DMS 273 (cell line): ENCODE measurements around the gene TRIM54.
"Not testable (repeated sequence)": the region's sequence is repeated elsewhere in the genome, so short reads cannot be mapped to it uniquely, and the experiment has no call there.

Source experiments
- DNase-seq: peaks from one replicate; lab custom pipeline; 2025; ENCODE audit not compliant: unreplicated experiment; lab: John Stamatoyannopoulos, UW

The TRIM54 gene

GRCh38 chr2:27281442-27281841, 787 bp upstream of the TRIM54 start:
- no peak for DNase-seq

GRCh38 chr2:27282892-27283291, 663 bp downstream of the TRIM54 start:
- peak; percentile 63 for DNase-seq

DNA sequence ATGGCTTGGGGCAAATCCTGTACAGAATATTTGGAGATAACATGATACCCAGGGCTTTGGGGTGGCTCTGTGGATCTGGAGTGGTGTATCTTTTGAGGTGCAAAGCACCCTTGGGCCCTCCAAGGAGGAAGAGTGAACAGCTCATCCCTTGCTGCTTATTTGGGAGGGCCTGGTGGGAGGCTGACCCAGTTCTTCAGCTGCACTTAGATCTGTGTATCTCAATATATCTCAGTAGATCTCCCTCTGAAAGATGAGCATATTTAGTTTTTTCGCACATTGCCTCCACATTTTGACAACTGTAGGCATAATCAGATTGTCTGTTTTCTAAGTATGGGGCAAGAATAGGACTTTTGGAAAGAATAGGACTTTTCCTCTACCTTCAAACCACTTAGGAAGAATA, 2.8 kb downstream of the TRIM54 start:
- no peak for DNase-seq

GRCh38 chr2:27285481-27285880, 3.3 kb downstream of the TRIM54 start:
- DNase-seq = no peak

- DNase-seq = no peak
Observed at GRCh38 chr2:27288610-27289009, 6.4 kb downstream of the TRIM54 start.

DNA sequence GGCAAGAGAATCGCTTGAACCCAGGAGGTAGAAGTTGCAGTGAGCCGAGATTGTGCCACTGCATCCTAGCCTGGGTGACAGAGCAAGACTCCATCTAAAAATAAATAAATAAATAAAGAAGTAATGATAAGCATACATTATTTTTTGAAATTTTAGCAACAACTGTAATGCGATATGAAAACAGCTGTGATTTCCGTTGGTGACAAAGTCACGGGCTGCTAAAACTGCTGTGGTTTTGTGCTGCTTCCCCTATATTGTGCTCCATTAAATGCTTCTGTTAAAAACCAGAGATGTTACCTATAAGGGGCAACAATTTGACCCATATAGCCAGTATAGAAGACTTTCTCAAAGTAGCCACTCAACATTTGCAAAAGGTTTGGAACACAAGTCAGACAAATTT, 8.3 kb downstream of the TRIM54 start:
- DNase-seq = no peak

DNA sequence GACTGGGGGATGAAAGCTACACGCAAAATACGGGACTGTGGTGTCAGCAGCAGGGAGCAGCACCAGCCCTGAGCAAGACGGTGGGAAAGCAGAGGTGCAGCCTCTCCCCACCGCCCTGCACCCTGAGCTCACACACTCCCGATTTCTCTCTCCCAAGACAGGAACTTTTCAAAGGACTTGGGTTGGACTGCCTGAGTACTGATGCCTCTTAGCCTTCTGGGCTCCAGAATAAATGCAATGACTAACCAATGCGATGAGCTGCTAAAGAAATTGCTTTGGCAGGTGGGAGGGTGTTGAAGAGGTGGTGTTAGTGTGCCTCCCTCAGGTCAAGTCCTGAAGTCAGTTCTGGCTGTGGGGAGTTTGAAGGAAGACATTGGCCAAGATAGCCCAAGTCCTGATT, 9.6 kb downstream of the TRIM54 start:
- DNase-seq = peak; percentile 48

DNA sequence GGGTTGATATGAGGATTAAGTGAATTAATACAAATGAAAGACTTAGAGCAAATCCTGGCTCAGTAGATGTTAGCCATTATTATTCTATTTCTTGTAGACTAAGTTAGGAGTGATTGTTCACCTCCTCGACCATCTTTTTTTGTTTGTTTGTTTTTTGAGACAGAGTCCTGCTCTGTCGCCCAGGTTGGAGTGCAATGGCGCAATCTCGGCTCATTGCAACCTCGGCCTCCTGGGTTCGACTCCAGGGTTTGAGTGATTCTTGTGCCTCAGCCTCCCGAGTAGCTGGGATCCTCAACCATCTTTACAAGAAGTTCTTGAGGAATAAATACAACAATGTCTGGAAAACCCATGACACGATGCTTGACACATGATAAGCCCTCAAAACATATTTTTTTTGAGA, 12.7 kb downstream of the TRIM54 start:
- DNase-seq = no peak

DNA sequence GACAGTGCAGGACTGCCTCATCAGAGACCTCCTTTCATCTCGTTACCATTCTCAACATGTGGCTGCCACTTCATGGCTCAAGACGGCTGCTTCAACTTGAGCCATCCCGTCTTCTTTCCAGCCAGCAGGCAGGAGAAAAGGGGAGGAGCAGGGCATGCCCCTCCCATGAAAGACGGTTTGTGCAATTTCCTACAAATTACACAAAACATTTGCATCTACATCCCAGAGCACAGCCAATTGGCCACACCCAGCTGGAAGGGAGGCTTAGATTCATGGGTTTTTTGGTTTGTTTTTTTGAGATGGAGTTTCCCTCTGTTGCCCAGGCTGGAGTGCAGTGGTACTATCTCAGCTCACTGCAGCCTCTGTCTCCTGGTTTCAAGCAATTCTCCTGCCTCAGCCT, 14.3 kb downstream of the TRIM54 start:
- no peak for DNase-seq

DNA sequence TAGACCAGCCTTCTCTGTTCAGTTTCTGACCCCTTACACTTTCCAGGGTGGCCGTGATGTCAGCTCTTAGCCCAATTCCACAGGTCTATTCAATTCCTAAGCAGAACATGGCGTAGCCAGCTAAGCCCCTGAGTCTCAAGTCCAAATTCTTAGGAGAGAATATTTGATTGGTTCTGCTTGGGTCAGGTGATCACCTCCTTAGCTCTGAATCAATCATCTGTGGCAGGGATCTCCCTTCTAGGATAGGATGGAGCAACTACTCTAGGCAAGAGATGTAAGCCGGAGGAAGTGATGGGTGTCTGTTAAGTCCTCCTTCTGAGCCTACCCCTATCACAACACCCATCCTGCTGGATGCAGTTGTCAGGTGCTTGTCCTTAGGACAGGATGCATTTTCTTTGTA, 15.0 kb downstream of the TRIM54 start:
- no peak for DNase-seq

GRCh38 chr2:27298391-27299080, 16.3 kb downstream of the TRIM54 start:
- no peak for DNase-seq

DNA sequence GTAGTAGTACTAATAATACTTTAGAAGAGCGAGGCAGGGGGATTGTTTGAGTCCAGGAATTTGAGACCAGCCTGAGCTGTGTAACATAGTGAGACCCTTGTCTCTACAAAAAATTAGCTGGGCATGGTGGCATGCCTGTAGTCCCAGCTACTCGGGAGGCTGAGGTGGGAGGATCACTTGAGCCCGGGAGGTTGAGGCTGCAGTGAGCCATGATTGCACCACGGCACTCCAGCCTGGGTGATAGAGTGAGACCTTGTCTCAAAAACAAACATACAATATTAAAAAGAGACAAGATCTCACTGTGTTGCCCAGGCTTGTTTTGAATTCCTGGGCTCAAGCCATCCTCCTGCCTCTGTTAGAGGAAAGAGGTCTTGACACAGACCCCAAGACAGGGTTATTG, 18.4 kb downstream of the TRIM54 start:
- not testable (repeated sequence) for DNase-seq

DNA sequence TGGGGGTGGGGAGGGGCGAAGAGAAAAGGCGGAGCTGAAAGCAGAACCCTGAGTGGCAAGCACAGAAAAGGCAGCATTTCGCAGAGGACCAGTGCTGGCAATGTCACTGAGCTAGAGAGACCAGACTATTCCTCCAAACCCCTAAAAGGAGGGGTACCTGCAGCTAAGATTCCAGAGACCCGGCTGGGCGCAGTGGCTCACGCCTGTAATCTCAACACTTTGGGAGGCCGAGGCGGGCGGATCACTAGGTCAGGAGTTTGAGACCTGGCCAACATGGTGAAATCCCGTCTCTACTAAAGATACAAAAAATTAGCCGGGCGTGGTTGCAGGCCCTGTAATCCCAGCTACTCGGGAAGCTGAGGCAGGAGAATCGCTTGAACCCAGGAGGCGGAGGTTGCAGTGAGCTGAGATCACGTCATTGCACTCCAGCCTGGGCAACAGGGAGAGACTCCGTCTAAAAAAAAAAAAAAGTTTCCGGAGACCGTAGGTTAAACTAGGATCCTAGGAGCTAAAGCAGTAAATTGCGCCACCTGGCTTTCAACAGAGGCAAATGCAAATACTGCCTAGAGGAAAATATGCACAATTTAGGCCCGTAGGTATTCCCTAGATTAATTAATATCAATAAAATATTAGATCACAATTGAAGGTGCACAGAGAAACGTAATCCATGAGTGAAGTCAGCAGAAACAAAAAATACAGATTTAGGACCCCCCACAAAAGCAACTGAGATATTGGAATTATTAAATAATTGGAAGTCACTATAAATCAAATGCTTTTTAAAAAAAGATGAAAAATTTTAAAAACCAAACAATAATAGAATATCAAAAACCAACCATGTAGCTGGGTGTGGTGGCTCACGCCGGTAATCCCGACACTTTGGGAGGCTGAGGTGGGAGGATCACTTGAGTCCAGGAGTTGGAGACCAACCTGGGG, 21.1 kb downstream of the TRIM54 start:
- DNase-seq = peak; percentile 89

GRCh38 chr2:27304488-27305240, 22.4 kb downstream of the TRIM54 start:
- no peak for DNase-seq

DNA sequence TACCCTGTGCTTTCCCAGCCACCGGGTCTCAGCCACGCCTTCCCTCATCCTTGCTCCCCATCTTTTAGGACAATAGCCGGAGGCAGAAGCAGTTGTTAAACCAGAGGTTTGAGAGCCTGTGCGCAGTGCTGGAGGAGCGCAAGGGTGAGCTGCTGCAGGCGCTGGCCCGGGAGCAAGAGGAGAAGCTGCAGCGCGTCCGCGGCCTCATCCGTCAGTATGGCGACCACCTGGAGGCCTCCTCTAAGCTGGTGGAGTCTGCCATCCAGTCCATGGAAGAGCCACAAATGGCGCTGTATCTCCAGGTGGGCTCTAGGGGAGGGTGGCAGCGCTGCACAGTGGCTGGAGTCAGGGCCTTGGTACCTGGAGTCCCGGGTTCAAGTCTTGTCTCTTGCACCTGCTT, 23.3 kb downstream of the TRIM54 start:
- DNase-seq = no peak

- DNase-seq = no peak
Observed at GRCh38 chr2:27306136-27306535, 23.9 kb downstream of the TRIM54 start.

DNA sequence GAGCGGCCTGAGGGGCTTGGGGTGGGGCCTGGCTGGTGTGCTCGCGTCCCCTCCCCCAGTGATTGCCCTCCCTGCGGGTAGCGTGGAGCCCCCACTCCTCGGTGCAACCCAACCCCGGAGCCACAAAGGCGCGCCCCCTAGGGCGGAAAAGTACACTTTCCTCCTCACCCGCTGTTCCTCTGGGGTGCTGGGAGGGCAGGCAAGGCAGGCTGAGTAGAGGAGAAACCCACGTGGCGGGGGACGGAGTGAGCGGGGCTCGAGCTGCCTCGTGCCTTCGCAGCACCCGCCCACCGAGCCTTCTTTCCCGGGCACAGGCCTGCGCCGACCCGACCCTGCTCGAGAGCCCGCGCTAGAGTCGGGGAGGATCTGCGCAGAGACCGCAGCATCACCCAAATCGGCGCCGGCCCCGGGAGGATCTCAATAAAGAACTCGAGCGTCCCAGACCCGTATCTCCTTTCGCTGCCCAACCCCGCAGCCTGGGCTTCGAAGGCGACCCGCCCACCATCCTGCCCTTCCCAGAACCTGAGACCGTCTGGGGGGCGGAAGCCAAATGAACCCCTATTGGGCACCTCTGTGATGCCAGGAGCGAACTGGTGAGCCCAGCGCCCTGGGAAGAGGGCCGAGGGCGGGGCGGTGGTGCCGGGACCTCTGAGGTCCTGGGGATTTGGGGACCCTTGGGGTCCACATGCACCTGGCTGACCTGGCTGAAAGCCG, 24.5 kb downstream of the TRIM54 start:
- peak; percentile 69 for DNase-seq

DNA sequence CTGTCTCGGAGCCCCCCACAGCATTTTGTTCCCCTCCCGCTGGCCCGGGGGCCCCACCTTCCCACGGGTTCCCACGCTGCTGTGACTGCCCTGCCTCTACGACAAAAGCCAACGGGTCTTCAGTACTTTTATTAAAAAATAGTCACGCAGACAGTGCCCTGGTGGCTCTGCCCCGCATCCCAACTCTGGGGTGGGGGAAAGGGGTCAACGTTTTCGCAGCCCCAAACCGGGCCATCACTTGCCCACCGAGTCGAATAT, 25.0 kb downstream of the TRIM54 start:
- no peak for DNase-seq

- peak; percentile 57 for DNase-seq
Observed at GRCh38 chr2:27307545-27308358, 25.5 kb downstream of the TRIM54 start.

GRCh38 chr2:27308359-27308881, 26.2 kb downstream of the TRIM54 start, which contains the start of gene UCN:
Gene UCN, minus strand, starts transcription at chr2:27308445. Its CDS starts 550 bp downstream, at chr2:27307895.
- DNase-seq = peak; percentile 82
